Skeletal muscle tissue (tissue), 4 donors: ENCODE measurements around the gene KCNT2. TPM values are rescaled to one million over a fixed set of nuclear protein-coding genes. Genes with fewer than 3 reads are reported as not detected.
"Not testable (repeated sequence)": the region's sequence is repeated elsewhere in the genome, so short reads cannot be mapped to it uniquely, and the experiment has no call there.

Experiments used
- H3K27ac ChIP-seq: one replicate; pipeline ENCODE4 v1.7.0; 2013; ENCODE audit warnings: mild to moderate bottlenecking, low read depth, low read length, inconsistent platforms
- H3K27me3 ChIP-seq, 3 donors: one replicate each; pipeline ENCODE4 v1.7.0; 2013; ENCODE audit warnings: low read length in 3 of 3; ENCODE audit not compliant: control insufficient read depth in 3 of 3, insufficient read depth in 3 of 3
- H3K36me3 ChIP-seq, 3 donors: one replicate each; pipeline ENCODE4 v1.7.0; 2013; ENCODE audit warnings: low read length in 3 of 3; ENCODE audit not compliant: control insufficient read depth in 3 of 3, insufficient read depth in 3 of 3
- H3K4me1 ChIP-seq, 3 donors: one replicate each; pipeline ENCODE4 v1.7.0; 2013; ENCODE audit warnings: low read length in 3 of 3, mild to moderate bottlenecking in 3 of 3; ENCODE audit not compliant: control insufficient read depth in 3 of 3, insufficient read depth in 3 of 3
- H3K4me3 ChIP-seq, 3 donors: one replicate each; pipeline ENCODE4 v1.7.0; 2013; ENCODE audit warnings: low read length in 3 of 3
- H3K9ac ChIP-seq, 3 donors: one replicate each; pipeline ENCODE4 v1.7.0; 2013; ENCODE audit warnings: low read length in 3 of 3, mild to moderate bottlenecking in 3 of 3, moderate library complexity in 2 of 3, low read depth in 1 of 3
- H3K9me3 ChIP-seq, 3 donors: one replicate each; pipeline ENCODE4 v1.7.0; 2013; ENCODE audit warnings: low read length in 3 of 3; ENCODE audit not compliant: control insufficient read depth in 3 of 3
- total RNA-seq: library from RNA; depleted of rRNA; stranded (reverse); fragments of >200 nt; gene quantifications from one replicate; pipeline ENCODE4 v1.2.3, GENCODE V29; 2014
- donor health status: Osteomylitis.

KCNT2 gene
- total RNA-seq, 1 donor from 2014 or later: 8.9 TPM

DNA sequence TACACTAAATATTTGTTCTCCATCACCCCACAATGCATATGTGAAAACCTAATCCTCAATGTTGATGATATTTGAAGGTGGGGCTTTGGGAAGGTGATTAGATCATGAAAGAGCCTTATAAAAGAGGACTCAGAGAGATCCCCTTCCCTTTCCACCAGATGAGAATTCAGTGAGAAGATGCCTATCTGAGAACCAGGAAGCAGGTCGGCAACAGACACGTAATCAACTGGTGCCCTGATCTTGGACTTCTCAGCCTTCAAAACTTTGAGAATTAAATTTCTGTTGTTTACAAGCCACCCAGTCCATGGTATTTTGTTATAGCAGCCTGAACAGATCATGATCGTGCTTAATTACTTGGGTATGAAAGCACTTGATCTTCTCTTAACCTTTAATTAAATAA, 329.4 kb downstream of the KCNT2 start:
- Histone ChIP-seq H3K9ac (no peak overlapping the region), H3K27me3 (no peaks in the 10 kb centered on the region), H3K4me1 (no peaks in the 10 kb centered on the region), H3K36me3 (no peaks in the 10 kb centered on the region), H3K4me3 (no peak overlapping the region), H3K27ac (no peak overlapping the region), H3K9me3 (no peaks in the 10 kb centered on the region)

DNA sequence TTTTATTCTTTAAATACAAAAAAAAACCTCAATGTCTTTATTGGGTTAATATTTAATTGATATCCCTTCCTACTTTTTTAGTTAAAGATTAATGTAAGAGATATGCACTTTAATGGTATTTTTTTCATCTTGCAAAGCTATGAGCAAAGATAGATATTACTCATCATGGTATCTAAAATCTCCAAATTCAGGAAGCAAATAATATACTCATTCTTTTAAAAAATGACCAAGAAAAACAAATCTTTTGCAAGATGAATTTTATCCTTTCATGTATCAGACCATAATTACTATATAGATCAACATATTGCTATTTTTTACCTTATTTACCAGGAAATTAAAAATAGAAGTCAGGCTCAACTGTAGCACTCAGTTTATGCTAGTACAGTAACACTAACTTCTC, 330.4 kb downstream of the KCNT2 start:
- Histone ChIP-seq H3K27me3 (no peaks in the 10 kb centered on the region), H3K27ac (no peak overlapping the region), H3K4me1 (no peaks in the 10 kb centered on the region), H3K9ac (no peak overlapping the region), H3K36me3 (no peaks in the 10 kb centered on the region), H3K9me3 (no peaks in the 10 kb centered on the region), H3K4me3 (no peak overlapping the region)

DNA sequence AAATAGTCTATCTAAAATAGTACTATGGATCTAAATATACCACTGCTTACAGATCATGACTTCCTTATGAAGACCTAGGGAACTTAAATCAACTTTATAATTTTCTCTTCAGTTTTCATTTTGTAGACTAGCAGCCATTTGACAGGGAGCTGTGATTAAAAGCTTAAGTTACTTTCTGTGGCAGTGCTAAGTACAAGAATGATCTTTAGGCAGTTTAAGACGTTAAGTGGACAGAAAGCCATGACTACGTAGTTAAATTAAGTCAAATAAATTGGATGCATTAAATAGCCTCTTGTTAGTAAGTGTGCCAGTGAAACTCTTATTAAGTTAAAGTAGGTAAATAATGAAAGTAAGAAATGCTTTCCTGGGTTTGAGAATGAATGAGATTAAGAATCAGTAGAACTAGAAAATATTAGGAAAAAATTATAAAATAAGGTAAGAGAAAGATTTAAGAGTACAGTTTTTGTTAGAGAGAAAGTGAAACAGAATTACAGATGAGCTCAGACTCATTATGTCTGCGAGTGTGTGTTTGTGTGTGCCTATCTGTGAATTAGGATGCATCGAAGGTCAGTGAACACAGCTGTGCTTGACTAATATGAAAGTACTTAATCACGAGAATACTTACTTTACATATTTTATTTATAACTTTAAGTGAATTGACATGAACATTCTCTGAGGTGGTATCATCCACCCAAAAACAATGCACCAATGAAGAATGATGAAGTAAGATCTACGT, 336.9 kb downstream of the KCNT2 start:
- H3K4me1 ChIP-seq: no peaks in the 10 kb centered on the region
- no peaks in the 10 kb centered on the region for H3K9me3 ChIP-seq
- no peaks in the 10 kb centered on the region for H3K27me3 ChIP-seq
- no peak overlapping the region for H3K27ac ChIP-seq
- H3K4me3 ChIP-seq: no peak overlapping the region
- H3K36me3 ChIP-seq: no peaks in the 10 kb centered on the region
- no peak overlapping the region for H3K9ac ChIP-seq

DNA sequence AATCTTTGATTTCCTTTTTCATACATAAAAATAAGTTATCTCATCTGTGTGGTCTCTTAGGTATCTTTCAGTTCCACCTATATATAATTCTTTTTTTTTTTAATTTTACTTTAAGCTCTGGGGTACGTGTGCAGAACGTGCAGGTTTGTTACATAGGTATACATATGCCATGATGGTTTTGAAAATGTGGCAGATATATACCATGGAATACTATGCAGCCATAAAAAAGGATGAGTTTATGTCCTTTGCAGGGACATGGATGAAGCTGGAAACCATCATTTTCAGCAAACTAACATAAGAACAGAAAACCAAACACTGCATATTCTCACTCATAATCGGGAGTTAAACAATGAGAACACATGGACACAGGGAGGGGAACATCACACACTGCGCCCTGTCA, 345.2 kb downstream of the KCNT2 start:
- H3K27ac ChIP-seq, H3K9ac ChIP-seq, H3K27me3 ChIP-seq, H3K4me1 ChIP-seq, H3K36me3 ChIP-seq, H3K9me3 ChIP-seq, H3K4me3 ChIP-seq: not testable (repeated sequence)

DNA sequence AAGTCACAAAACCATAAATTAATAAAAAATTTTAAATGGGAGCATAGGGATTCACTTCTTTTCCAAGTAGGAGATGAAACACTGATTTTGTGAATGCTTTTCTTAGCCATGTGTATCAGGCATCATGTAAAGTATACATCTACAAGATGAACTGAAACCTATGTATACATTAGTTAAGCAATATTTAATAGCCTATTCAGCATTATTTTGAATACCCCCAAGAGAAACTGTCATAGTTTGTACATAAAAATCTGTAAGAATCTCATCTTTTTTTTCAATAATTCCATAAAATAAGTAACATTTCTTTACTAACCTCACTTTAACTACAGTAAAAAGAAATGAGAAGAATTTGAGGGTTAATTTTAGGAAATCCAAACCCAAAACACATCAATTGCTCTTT, 348.0 kb downstream of the KCNT2 start:
- H3K27me3 ChIP-seq: no peaks in the 10 kb centered on the region
- H3K27ac ChIP-seq: no peak overlapping the region
- no peak overlapping the region for H3K9ac ChIP-seq
- H3K4me3 ChIP-seq: no peak overlapping the region
- H3K36me3 ChIP-seq: no peaks in the 10 kb centered on the region
- H3K9me3 ChIP-seq: no peaks in the 10 kb centered on the region
- no peaks in the 10 kb centered on the region for H3K4me1 ChIP-seq

DNA sequence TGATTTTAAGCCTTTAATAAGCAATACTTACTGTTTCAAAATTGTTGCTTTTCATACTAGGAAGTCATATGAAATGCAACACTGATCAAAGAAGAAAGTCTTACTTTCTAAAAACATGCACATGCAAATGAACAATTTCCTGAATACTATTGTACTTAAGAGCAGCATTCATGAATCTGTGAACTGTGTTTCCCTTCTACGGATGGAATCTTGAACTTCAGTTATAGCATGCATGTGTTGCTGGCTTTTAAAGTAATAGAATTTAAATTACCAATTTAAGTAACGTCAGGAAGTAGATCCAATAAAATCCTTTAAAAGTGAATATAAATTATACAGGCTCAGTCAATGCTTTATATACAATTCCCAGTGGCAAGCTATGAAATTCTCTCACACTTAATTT, 348.9 kb downstream of the KCNT2 start:
- H3K36me3 ChIP-seq: no peaks in the 10 kb centered on the region
- H3K4me1 ChIP-seq: no peaks in the 10 kb centered on the region
- H3K27ac ChIP-seq: no peak overlapping the region
- no peaks in the 10 kb centered on the region for H3K27me3 ChIP-seq
- H3K9me3 ChIP-seq: no peaks in the 10 kb centered on the region
- no peak overlapping the region for H3K4me3 ChIP-seq
- H3K9ac ChIP-seq: no peak overlapping the region

DNA sequence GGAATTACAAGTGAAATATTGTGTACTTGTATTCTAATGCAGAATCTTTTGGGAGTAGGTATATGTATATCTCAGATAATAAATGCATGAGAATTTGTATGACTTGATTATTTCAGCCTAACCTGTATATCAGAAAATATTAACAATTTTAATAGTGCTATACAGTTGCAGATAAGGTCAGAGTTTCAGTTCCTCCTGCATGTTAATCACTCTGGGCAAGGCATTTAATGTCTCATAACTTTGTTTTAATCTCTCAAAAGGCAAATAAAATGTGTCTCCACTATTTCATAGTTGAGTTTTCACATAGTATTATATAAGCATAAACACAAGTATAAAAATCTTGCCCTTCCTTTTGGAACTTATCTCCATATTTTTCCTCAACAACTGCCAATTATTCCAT, 352.5 kb downstream of the KCNT2 start:
- H3K4me3 ChIP-seq: no peak overlapping the region
- H3K36me3 ChIP-seq: no peaks in the 10 kb centered on the region

DNA sequence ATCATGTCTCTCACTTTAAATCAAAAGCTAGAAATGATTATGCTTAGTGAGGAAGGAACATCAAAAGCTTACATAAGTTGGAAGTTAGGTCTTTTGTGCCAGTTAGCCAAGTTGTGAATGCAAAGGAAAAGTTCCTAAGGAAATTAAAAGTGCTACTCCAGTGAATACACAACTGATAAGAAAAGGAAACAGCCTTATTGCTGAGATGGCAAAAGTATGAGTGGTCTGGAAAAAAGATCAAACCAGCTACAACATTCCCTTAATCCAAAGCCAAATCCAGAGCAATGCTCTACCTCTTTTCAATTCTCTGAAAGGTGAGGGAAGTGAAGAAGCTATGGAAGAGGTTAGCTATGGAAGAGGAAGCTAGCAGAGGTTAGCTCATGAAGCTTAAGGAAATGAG, 378.7 kb downstream of the KCNT2 start:
- no peaks in the 10 kb centered on the region for H3K36me3 ChIP-seq
- no peak overlapping the region for H3K27ac ChIP-seq
- H3K9ac ChIP-seq: no peak overlapping the region
- H3K4me1 ChIP-seq: no peaks in the 10 kb centered on the region
- H3K9me3 ChIP-seq: no peaks in the 10 kb centered on the region
- H3K27me3 ChIP-seq: no peaks in the 10 kb centered on the region
- no peak overlapping the region for H3K4me3 ChIP-seq

More for the DNA sequence above, 352.5 kb downstream of the KCNT2 start:
- H3K27ac ChIP-seq: no peak overlapping the region
- H3K27me3 ChIP-seq: no peaks in the 10 kb centered on the region
- H3K9me3 ChIP-seq: no peaks in the 10 kb centered on the region
- H3K9ac ChIP-seq: no peak overlapping the region
- H3K4me1 ChIP-seq: no peaks in the 10 kb centered on the region

DNA sequence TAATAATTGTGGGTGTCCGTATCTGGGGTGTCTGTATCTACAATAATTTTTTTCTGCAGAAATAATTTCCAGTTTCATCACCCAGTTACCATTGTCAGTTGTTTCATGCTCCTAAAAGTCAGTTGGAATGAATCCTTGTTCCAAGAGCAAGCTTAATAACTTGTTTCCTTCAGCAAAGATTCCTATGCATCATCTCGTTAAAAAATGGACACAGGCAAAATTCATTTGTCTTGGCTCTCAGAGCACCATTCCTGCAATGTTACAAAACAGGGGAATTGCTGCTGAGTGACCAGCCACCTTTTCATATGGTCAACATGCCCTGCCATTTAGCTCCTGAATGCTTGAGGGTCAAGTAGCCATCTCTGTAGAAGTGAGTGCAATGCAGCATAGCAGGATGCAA, 393.4 kb downstream of the KCNT2 start:
- Histone ChIP-seq H3K9me3 (no peaks in the 10 kb centered on the region), H3K4me3 (no peak overlapping the region), H3K27ac (no peak overlapping the region), H3K4me1 (no peaks in the 10 kb centered on the region), H3K27me3 (no peaks in the 10 kb centered on the region), H3K36me3 (no peaks in the 10 kb centered on the region), H3K9ac (no peak overlapping the region)

DNA sequence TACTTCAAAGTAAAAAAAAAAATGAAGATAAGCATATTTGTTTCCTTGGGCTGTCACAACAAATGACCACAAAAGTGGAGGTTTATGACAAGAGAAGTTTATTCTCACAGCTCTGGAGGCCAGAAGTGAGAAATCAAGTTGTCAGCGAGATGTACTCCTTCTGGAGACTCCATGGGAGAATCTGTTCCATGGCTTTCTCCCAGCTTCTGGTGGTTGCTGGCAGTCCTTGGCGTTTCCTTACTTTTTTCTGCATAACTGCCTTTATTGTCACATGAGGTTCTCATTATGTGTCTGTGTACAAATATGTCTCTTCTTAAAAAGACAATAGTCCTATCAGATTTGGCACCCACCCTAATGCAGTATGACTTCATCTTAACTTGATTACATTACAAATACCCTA, 398.3 kb downstream of the KCNT2 start:
- Histone ChIP-seq H3K4me1 (no peaks in the 10 kb centered on the region), H3K9me3 (no peaks in the 10 kb centered on the region), H3K9ac (no peak overlapping the region), H3K27me3 (no peaks in the 10 kb centered on the region), H3K36me3 (no peaks in the 10 kb centered on the region), H3K4me3 (no peak overlapping the region), H3K27ac (no peak overlapping the region)
